ENCODE data around the gene SH3GL3.

SH3GL3 gene

DNA sequence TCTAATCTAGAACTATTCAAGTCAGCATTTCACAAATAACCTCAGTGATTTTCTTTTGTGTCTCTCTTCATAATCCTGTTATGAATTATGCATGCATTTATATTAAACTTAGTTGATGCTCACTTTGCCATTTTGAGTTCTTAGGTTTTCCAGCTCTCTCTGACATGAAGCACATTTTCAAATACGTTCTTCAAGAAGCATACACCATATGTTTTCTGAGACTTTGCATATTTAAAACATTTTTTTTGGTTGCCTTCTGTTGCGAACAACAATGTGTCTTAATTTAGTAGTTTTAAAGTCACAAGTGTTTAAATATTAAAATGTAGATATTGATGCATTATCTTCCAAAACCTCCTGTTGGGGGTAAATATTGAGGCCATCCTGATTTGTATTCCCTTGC is 37.5 kb downstream of the SH3GL3 start:
- peaks cover 42% of the 10 kb centered on the region for H3K9me3 Mint-ChIP-seq
- H3K36me3 Mint-ChIP-seq (ENCODE audit: low read depth) = peaks cover 10% of the 10 kb centered on the region
- TF ChIP-seq, protein P1, sequence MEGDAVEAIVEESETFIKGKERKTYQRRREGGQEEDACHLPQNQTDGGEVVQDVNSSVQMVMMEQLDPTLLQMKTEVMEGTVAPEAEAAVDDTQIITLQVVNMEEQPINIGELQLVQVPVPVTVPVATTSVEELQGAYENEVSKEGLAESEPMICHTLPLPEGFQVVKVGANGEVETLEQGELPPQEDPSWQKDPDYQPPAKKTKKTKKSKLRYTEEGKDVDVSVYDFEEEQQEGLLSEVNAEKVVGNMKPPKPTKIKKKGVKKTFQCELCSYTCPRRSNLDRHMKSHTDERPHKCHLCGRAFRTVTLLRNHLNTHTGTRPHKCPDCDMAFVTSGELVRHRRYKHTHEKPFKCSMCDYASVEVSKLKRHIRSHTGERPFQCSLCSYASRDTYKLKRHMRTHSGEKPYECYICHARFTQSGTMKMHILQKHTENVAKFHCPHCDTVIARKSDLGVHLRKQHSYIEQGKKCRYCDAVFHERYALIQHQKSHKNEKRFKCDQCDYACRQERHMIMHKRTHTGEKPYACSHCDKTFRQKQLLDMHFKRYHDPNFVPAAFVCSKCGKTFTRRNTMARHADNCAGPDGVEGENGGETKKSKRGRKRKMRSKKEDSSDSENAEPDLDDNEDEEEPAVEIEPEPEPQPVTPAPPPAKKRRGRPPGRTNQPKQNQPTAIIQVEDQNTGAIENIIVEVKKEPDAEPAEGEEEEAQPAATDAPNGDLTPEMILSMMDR (IDR thresholded peaks at IDR 0.05) = no peak
- no peak overlapping the region for H3K27ac Mint-ChIP-seq
- H3K4me1 Mint-ChIP-seq = no peaks in the 10 kb centered on the region
- H3K4me3 Mint-ChIP-seq = no peak overlapping the region
- H3K27me3 Mint-ChIP-seq (ENCODE audit: low read depth, poor library complexity) = peaks cover 5% of the 10 kb centered on the region
- DNase-seq = no peak

DNA sequence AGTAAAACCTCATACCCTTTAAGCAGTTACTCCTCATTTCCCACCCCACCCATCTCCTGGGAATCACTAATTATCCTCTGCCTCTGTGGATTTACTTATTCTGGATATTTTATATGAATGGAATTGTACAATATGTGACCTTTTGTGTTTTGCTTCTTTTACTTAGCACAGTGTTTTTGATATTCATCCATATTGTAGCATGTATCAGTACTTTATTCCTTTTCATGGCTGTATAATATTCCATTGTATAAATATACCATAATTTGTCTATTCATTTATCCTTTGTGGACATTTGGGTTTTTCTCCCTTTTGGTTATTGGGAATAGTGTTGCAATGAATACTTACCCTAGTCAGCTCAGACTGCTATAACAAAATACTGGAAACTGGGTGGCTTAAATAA is 39.2 kb downstream of the SH3GL3 start:
- peaks cover 42% of the 10 kb centered on the region for H3K9me3 Mint-ChIP-seq
- H3K27ac Mint-ChIP-seq = no peak overlapping the region
- H3K4me3 Mint-ChIP-seq = no peak overlapping the region
- H3K4me1 Mint-ChIP-seq = no peaks in the 10 kb centered on the region
- TF ChIP-seq, protein P1 (IDR thresholded peaks at IDR 0.05) = no peak
- H3K36me3 Mint-ChIP-seq (ENCODE audit: low read depth) = peaks cover 10% of the 10 kb centered on the region
- peaks cover 5% of the 10 kb centered on the region for H3K27me3 Mint-ChIP-seq (ENCODE audit: low read depth, poor library complexity)
- no peak for DNase-seq

DNA sequence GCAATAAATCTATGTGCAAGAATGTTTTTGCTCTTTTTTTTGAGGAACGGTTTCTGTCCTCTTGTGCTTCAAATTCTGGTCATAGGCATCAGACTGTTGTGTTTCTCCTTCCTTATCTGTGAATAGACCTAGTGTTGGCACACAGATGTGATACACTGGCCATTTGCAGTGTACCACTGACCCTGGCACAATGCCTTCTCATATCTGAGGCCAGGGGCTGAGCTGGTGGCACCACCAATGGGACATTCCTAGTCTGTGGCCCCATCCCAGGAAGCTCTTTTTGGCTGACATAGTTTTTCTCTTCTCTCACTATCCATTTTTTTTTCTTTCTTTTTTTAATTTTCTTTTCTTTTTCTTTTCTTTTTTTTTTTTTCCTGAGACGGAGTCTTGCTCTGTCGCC is 40.4 kb downstream of the SH3GL3 start:
- DNase-seq = no peak
- Mint-ChIP-seq H3K4me3 (no peak overlapping the region), H3K4me1 (no peaks in the 10 kb centered on the region), H3K9me3 (peaks cover 42% of the 10 kb centered on the region), H3K36me3 (ENCODE audit: low read depth) (peaks cover 10% of the 10 kb centered on the region), H3K27me3 (ENCODE audit: low read depth, poor library complexity) (peaks cover 5% of the 10 kb centered on the region), H3K27ac (no peak overlapping the region)
- TF ChIP-seq, protein P1 (IDR thresholded peaks at IDR 0.05) = no peak

- Mint-ChIP-seq H3K4me3 (no peak overlapping the region), H3K27ac (no peak overlapping the region), H3K36me3 (ENCODE audit: low read depth) (peaks cover under 1% of the 10 kb centered on the region), H3K27me3 (ENCODE audit: low read depth, poor library complexity) (peaks cover 5% of the 10 kb centered on the region), H3K9me3 (peaks cover 25% of the 10 kb centered on the region), H3K4me1 (no peaks in the 10 kb centered on the region)
- TF ChIP-seq, protein P1 (IDR thresholded peaks at IDR 0.05) = no peak
- DNase-seq = no peak
These were observed 42.5 kb downstream of the SH3GL3 start for GRCh38 chr15:83489690-83490089.

DNA sequence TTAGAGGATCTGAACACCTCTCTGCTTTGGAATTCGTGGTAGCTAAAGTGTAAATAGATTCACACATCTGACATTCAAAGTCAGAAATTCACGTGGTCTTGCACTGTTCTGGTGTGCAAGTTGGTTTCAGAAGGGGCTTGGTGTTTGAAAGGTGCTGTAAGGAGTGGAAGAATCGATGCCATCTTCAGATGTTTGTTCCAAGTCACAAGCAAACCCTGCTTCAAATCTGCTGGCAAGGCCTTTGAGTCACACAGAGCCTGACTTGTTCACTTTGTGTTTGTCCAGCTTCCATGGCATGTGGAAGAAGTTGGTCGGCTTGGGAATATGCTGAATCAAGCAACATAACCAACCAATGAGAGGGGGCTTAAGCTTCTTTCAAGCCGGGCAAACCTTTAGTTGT is 44.3 kb downstream of the SH3GL3 start:
- peaks cover 8% of the 10 kb centered on the region for H3K9me3 Mint-ChIP-seq

DNA sequence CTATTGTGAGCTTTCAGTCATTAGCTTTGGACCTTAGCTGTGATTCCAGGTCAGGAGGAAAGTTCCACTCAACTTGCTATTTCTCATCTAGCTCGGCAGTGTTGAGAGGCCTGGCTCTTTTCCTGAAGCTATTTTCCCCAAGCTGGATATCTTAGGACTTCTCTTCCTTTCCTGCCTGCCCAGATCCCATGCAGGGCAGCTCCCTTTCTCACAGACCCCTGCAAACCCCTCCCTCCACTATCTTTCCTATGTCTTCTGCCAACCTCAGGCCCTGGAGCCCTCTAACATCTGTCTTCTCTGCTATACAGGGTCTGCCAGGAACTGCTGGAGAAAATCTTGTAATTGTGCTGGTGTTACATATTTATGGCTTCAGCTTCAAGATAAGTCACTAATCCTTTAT is 49.6 kb downstream of the SH3GL3 start:
- Mint-ChIP-seq H3K27me3 (ENCODE audit: low read depth, poor library complexity) (peaks cover 11% of the 10 kb centered on the region), H3K27ac (no peak overlapping the region), H3K4me1 (no peaks in the 10 kb centered on the region), H3K36me3 (ENCODE audit: low read depth) (peaks cover 6% of the 10 kb centered on the region), H3K9me3 (peaks cover 19% of the 10 kb centered on the region), H3K4me3 (no peak overlapping the region)
- TF ChIP-seq, protein P1 (IDR thresholded peaks at IDR 0.05) = no peak
- no peak for DNase-seq

More for the DNA sequence above, 44.3 kb downstream of the SH3GL3 start:
- DNase-seq = no peak
- peaks cover 7% of the 10 kb centered on the region for H3K27me3 Mint-ChIP-seq (ENCODE audit: low read depth, poor library complexity)
- TF ChIP-seq, protein P1 (IDR thresholded peaks at IDR 0.05) = no peak
- H3K36me3 Mint-ChIP-seq (ENCODE audit: low read depth) = no peaks in the 10 kb centered on the region
- H3K27ac Mint-ChIP-seq = no peak overlapping the region
- H3K4me3 Mint-ChIP-seq = no peak overlapping the region
- no peaks in the 10 kb centered on the region for H3K4me1 Mint-ChIP-seq
